ENCODE data around the gene TF. TPM values are rescaled to one million over a fixed set of nuclear protein-coding genes. Genes with fewer than 3 reads are reported as not detected.

Gene TF
- total RNA-seq, 1 donor from 2014 or later: 3.9 TPM

DNA sequence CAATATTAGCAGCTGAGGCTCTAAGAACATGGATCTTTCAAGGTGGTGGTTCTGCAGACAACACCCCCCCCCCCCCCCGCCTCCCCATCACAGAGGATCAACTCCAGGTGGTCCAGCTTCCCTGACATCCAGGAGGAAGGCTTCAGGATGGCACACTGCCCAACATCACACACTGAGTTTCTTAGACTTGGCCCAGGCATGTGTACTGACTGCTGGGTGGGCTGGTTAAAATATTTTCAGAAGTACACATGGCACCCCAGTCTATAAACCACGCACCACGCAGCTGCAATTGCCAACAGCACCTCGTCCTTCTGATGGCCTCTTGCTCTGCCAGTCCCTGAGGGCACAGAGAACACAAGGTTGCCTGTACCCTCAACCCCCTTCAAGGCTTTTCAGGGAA lies 81.5 kb downstream of the TF start:
- H3K27ac Mint-ChIP-seq (ENCODE audit: unreplicated experiment): no peak overlapping the region
- H3K36me3 Mint-ChIP-seq (ENCODE audit: low read depth, unreplicated experiment): no peaks in the 10 kb centered on the region
- no peak overlapping the region for H3K4me3 Mint-ChIP-seq (ENCODE audit: unreplicated experiment)
- TF ChIP-seq, protein P1, sequence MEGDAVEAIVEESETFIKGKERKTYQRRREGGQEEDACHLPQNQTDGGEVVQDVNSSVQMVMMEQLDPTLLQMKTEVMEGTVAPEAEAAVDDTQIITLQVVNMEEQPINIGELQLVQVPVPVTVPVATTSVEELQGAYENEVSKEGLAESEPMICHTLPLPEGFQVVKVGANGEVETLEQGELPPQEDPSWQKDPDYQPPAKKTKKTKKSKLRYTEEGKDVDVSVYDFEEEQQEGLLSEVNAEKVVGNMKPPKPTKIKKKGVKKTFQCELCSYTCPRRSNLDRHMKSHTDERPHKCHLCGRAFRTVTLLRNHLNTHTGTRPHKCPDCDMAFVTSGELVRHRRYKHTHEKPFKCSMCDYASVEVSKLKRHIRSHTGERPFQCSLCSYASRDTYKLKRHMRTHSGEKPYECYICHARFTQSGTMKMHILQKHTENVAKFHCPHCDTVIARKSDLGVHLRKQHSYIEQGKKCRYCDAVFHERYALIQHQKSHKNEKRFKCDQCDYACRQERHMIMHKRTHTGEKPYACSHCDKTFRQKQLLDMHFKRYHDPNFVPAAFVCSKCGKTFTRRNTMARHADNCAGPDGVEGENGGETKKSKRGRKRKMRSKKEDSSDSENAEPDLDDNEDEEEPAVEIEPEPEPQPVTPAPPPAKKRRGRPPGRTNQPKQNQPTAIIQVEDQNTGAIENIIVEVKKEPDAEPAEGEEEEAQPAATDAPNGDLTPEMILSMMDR (IDR thresholded peaks at IDR 0.05; ENCODE audit: unreplicated experiment): no peak
- no peaks in the 10 kb centered on the region for H3K9me3 Mint-ChIP-seq (ENCODE audit: unreplicated experiment)
- DNase-seq (ENCODE audit: low spot score): no peak
- H3K27me3 Mint-ChIP-seq (ENCODE audit: unreplicated experiment): peaks cover 6% of the 10 kb centered on the region
- no peaks in the 10 kb centered on the region for H3K4me1 Mint-ChIP-seq (ENCODE audit: unreplicated experiment)

GRCh38 chr3:133828576-133829309 lies 82.5 kb downstream of the TF start:
- no peak overlapping the region for H3K4me3 Mint-ChIP-seq (ENCODE audit: unreplicated experiment)
- H3K27me3 Mint-ChIP-seq (ENCODE audit: unreplicated experiment): peaks cover 7% of the 10 kb centered on the region
- no peaks in the 10 kb centered on the region for H3K4me1 Mint-ChIP-seq (ENCODE audit: unreplicated experiment)
- H3K36me3 Mint-ChIP-seq (ENCODE audit: low read depth, unreplicated experiment): no peaks in the 10 kb centered on the region
- TF ChIP-seq, protein P1 (IDR thresholded peaks at IDR 0.05; ENCODE audit: unreplicated experiment): no peak
- no peaks in the 10 kb centered on the region for H3K9me3 Mint-ChIP-seq (ENCODE audit: unreplicated experiment)
- no peak for DNase-seq (ENCODE audit: low spot score)
- no peak overlapping the region for H3K27ac Mint-ChIP-seq (ENCODE audit: unreplicated experiment)

GRCh38 chr3:133829310-133829707 lies 83.1 kb downstream of the TF start:
- no peaks in the 10 kb centered on the region for H3K4me1 Mint-ChIP-seq (ENCODE audit: unreplicated experiment)
- no peaks in the 10 kb centered on the region for H3K9me3 Mint-ChIP-seq (ENCODE audit: unreplicated experiment)
- H3K36me3 Mint-ChIP-seq (ENCODE audit: low read depth, unreplicated experiment): no peaks in the 10 kb centered on the region
- no peak for DNase-seq (ENCODE audit: low spot score)
- no peak overlapping the region for H3K4me3 Mint-ChIP-seq (ENCODE audit: unreplicated experiment)
- peaks cover 7% of the 10 kb centered on the region for H3K27me3 Mint-ChIP-seq (ENCODE audit: unreplicated experiment)
- H3K27ac Mint-ChIP-seq (ENCODE audit: unreplicated experiment): no peak overlapping the region
- TF ChIP-seq, protein P1 (IDR thresholded peaks at IDR 0.05; ENCODE audit: unreplicated experiment): no peak

- H3K27ac Mint-ChIP-seq (ENCODE audit: unreplicated experiment): no peak overlapping the region
- H3K4me3 Mint-ChIP-seq (ENCODE audit: unreplicated experiment): no peak overlapping the region
- TF ChIP-seq, protein P1 (IDR thresholded peaks at IDR 0.05; ENCODE audit: unreplicated experiment): no peak
- H3K4me1 Mint-ChIP-seq (ENCODE audit: unreplicated experiment): no peaks in the 10 kb centered on the region
- H3K9me3 Mint-ChIP-seq (ENCODE audit: unreplicated experiment): no peaks in the 10 kb centered on the region
- H3K36me3 Mint-ChIP-seq (ENCODE audit: low read depth, unreplicated experiment): no peaks in the 10 kb centered on the region
- peaks cover 7% of the 10 kb centered on the region for H3K27me3 Mint-ChIP-seq (ENCODE audit: unreplicated experiment)
- DNase-seq (ENCODE audit: low spot score): no peak
These were observed 83.9 kb downstream of the TF start for GRCh38 chr3:133830071-133830470.

DNA sequence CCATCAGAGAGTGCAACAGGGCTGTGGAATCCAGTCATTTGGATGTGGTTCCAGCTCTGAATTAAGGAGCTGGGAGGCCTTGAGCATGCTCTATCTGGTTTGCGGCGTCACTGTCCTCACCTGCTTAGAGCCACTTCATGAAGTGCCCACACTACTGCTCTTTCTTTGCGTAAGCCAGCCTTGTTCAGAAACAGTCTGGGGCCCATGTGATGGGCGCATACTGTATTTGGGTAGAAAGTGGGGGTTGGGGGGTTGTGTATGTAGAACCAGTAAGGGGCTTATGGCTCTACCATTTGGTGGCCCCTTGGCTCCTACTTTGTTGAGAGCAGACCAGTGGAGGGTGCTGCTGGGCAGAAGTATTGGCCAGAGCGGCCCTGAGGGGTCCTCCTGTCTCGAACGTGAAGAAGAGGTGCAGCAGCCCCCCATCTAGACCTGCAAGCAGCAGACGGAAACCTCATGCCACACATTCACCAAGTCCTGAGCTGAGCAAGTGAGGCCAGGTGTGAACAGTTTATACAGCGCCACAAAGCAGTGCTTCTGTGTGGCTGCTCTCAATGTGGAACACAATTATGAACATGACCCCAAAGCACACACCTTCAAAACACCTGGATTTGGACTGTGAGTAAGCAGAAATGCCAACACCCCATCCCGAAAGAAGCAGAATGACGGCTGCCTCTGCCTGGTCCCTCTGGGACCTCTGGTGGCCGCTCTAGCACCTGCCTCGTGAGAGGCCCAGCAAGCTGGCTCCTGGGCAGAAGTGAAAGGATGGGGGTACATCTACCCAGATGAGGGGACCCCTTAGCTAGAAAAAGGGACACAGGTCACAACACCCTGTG lies 86.0 kb downstream of the TF start:
- Mint-ChIP-seq H3K27ac (ENCODE audit: unreplicated experiment) (no peak overlapping the region), H3K36me3 (ENCODE audit: low read depth, unreplicated experiment) (no peaks in the 10 kb centered on the region), H3K27me3 (ENCODE audit: unreplicated experiment) (peaks cover 13% of the 10 kb centered on the region), H3K4me3 (ENCODE audit: unreplicated experiment) (no peak overlapping the region), H3K4me1 (ENCODE audit: unreplicated experiment) (no peaks in the 10 kb centered on the region), H3K9me3 (ENCODE audit: unreplicated experiment) (no peaks in the 10 kb centered on the region)
- no peak for DNase-seq (ENCODE audit: low spot score)
- TF ChIP-seq, protein P1 (IDR thresholded peaks at IDR 0.05; ENCODE audit: unreplicated experiment): no peak

Measured in endothelial cell (in vitro differentiated cells).